Endothelial cell of umbilical vein (primary cell): ENCODE measurements around the gene CHMP3.

Experiments used
- CTCF ChIP-seq, 2 donors: IDR thresholded peaks; 1 replicate in 1 of 2; 2 replicates in 1 of 2; pipeline ENCODE4 v1.5.1; 2011; ENCODE audit warnings: low read length in 2 of 2, mild to moderate bottlenecking in 2 of 2, moderate library complexity in 2 of 2, control low read depth in 1 of 2, inconsistent platforms in 1 of 2, low read depth in 1 of 2; ENCODE audit not compliant: insufficient read depth in 1 of 2; ENCODE audit errors: extremely low read depth in 1 of 2
- MAX ChIP-seq: IDR thresholded peaks from 2 replicates; pipeline ENCODE4 v1.6.1; 2011; ENCODE audit not compliant: insufficient read depth, insufficient read length
- POLR2A ChIP-seq: IDR thresholded peaks from 2 replicates; pipeline ENCODE4 v1.6.1; 2012; ENCODE audit warnings: low read depth, mild to moderate bottlenecking, control low read depth, low read length

GRCh38 chr2:86533589-86533988 is 29.7 kb downstream of the CHMP3 start:
- no peak for TF ChIP-seq CTCF (IDR thresholded peaks at IDR 0.05; ENCODE audit: extremely low read depth in 1 of 2, insufficient read depth in 1 of 2, low read depth in 1 of 2, low read length in 2 of 2)
- TF ChIP-seq POLR2A: no peak
- no peak for TF ChIP-seq MAX
